ENCODE data around the gene RAB35.

Gene RAB35

GRCh38 chr12:120132054-120132836 lies 15.7 kb upstream of the RAB35 start:
- no peak for DNase-seq

GRCh38 chr12:120131116-120131515 lies 14.6 kb upstream of the RAB35 start:
- no peak for DNase-seq

GRCh38 chr12:120130011-120130410 lies 13.5 kb upstream of the RAB35 start:
- no peak for DNase-seq

- peak; percentile 89 for DNase-seq
Observed at GRCh38 chr12:120126635-120127005, 10.1 kb upstream of the RAB35 start.

GRCh38 chr12:120125792-120126634 lies 9.5 kb upstream of the RAB35 start:
- no peak for DNase-seq

GRCh38 chr12:120125029-120125428 lies 8.5 kb upstream of the RAB35 start:
- no peak for DNase-seq

GRCh38 chr12:120121766-120122293 lies 5.3 kb upstream of the RAB35 start:
- DNase-seq, result no peak

- no peak for DNase-seq
Observed at GRCh38 chr12:120121343-120121742, 4.8 kb upstream of the RAB35 start.

GRCh38 chr12:120119271-120119973 lies 2.9 kb upstream of the RAB35 start:
- DNase-seq, result peak; percentile 84

GRCh38 chr12:120118321-120119061 lies 1.9 kb upstream of the RAB35 start:
- no peak for DNase-seq

GRCh38 chr12:120117961-120118320 lies 1.4 kb upstream of the RAB35 start:
- DNase-seq, result no peak

- peak; percentile 83 for DNase-seq
Observed at GRCh38 chr12:120116792-120117651, 469 bp upstream of the RAB35 start.

GRCh38 chr12:120115692-120116440 lies 687 bp downstream of the RAB35 start:
- no peak for DNase-seq

GRCh38 chr12:120115066-120115465 lies 1.5 kb downstream of the RAB35 start:
- no peak for DNase-seq

GRCh38 chr12:120110550-120111501 lies 5.7 kb downstream of the RAB35 start:
- peak; percentile 81 for DNase-seq

GRCh38 chr12:120109570-120110267 lies 6.8 kb downstream of the RAB35 start:
- no peak for DNase-seq

GRCh38 chr12:120106151-120106550 lies 10.4 kb downstream of the RAB35 start:
- no peak for DNase-seq

- no peak for DNase-seq
Observed at GRCh38 chr12:120103371-120103770, 13.2 kb downstream of the RAB35 start.

- DNase-seq, result no peak
Observed at GRCh38 chr12:120103044-120103338, 13.6 kb downstream of the RAB35 start.

Measured in MV-4-11 (cell line).